T-helper 2 cell treated with Interferon-gamma antibody and Interleukin-4, amounts not matched to agents 100 ng/mL and 5 ng/mL, for 36 hours (primary cell): ENCODE measurements around the gene GC. TPM values are rescaled to one million over a fixed set of nuclear protein-coding genes. Genes with fewer than 3 reads are reported as not detected.

ENCODE experiments used
- total RNA-seq: library from RNA; stranded (reverse); gene quantifications from 2 replicates; pipeline ENCODE4 v1.2.3, GENCODE V29; 2022

GC gene
- total RNA-seq, 1 donor from 2014 or later: not detected

Other genes starting within 250 kb of the GC start
- not detected in 2 replicates for gene NPFFR2, start 247.9 kb upstream of the GC start, total RNA-seq